ENCODE data around the gene SMARCD2.

SMARCD2 gene

GRCh38 chr17:63832455-63832854, 10.0 kb downstream of the SMARCD2 start:
- TF ChIP-seq GATA3 (IDR thresholded peaks at IDR 0.05; ENCODE audit: low read depth, low read length): no peak
- TF ChIP-seq GATA2 (IDR thresholded peaks at IDR 0.05; ENCODE audit: low read depth, low read length): no peak

GRCh38 chr17:63832014-63832413, 10.5 kb downstream of the SMARCD2 start:
- TF ChIP-seq GATA2 (IDR thresholded peaks at IDR 0.05; ENCODE audit: low read depth, low read length): no peak
- no peak for TF ChIP-seq GATA3 (IDR thresholded peaks at IDR 0.05; ENCODE audit: low read depth, low read length)

GRCh38 chr17:63831505-63831904, 11.0 kb downstream of the SMARCD2 start:
- no peak for TF ChIP-seq GATA2 (IDR thresholded peaks at IDR 0.05; ENCODE audit: low read depth, low read length)
- no peak for TF ChIP-seq GATA3 (IDR thresholded peaks at IDR 0.05; ENCODE audit: low read depth, low read length)

GRCh38 chr17:63830904-63831491, 11.5 kb downstream of the SMARCD2 start:
- TF ChIP-seq GATA2 (IDR thresholded peaks at IDR 0.05; ENCODE audit: low read depth, low read length): no peak
- no peak for TF ChIP-seq GATA3 (IDR thresholded peaks at IDR 0.05; ENCODE audit: low read depth, low read length)

DNA sequence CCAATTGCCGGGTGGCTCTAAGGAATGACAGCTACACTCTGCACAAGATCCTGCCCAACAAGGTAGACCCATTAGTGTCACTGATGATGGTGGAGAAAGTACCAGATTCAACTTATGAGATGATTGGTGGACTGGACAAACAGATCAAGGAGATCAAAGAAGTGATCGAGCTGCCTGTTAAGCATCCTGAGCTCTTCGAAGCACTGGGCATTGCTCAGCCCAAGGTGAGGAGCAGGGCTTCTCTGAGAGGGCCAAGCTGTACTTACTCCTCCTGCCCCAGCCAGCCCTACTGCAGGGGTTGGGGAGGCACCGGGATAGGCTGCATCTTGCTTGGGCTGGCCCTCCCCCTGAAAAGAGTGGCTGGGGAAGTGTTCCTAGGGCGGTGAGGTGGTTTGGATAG, 12.2 kb downstream of the SMARCD2 start:
- no peak for TF ChIP-seq GATA2 (IDR thresholded peaks at IDR 0.05; ENCODE audit: low read depth, low read length)
- TF ChIP-seq GATA3 (IDR thresholded peaks at IDR 0.05; ENCODE audit: low read depth, low read length): no peak

DNA sequence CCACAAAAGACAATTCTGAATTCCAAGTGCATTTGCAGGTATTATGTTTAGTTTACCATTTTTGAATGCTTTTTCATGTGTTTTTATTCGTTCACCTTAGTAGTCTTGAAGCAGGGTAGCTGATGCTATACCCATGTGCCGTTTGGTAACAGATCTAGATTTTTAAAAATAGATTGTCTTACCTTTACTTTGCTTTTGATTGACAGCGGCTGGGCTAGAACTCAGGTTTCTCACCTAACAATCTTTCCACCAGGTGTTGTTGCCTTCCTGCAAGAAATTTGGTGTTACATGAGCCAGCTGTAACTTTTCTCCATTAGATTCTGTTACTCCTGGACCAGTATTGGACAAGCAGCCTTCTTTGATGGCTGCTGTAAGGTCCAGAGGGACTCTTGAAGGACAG, 13.5 kb downstream of the SMARCD2 start:
- no peak for TF ChIP-seq GATA2 (IDR thresholded peaks at IDR 0.05; ENCODE audit: low read depth, low read length)
- no peak for TF ChIP-seq GATA3 (IDR thresholded peaks at IDR 0.05; ENCODE audit: low read depth, low read length)

DNA sequence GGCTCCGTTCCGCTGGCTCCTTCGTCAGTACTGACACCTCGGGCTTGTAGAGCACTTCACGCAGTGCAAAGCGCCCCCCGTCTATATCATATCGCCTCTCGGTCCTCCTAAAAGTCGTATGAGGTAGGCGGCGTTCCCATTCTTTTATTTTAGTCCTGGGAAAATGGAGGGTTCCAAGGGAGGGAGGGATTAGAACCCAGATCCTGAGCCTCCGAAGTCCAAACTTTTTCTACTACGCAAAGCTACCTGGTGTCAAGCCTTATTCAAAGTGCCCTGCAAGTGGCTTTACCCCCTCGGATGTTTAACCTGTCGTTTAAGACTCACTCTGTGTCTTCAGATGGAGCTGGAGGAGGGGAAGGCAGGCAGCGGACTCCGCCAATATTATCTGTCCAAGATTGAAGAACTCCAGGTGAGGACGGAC, 14.7 kb downstream of the SMARCD2 start:
- TF ChIP-seq GATA2 (IDR thresholded peaks at IDR 0.05; ENCODE audit: low read depth, low read length) (no peak), GATA3 (IDR thresholded peaks at IDR 0.05; ENCODE audit: low read depth, low read length) (no peak)

DNA sequence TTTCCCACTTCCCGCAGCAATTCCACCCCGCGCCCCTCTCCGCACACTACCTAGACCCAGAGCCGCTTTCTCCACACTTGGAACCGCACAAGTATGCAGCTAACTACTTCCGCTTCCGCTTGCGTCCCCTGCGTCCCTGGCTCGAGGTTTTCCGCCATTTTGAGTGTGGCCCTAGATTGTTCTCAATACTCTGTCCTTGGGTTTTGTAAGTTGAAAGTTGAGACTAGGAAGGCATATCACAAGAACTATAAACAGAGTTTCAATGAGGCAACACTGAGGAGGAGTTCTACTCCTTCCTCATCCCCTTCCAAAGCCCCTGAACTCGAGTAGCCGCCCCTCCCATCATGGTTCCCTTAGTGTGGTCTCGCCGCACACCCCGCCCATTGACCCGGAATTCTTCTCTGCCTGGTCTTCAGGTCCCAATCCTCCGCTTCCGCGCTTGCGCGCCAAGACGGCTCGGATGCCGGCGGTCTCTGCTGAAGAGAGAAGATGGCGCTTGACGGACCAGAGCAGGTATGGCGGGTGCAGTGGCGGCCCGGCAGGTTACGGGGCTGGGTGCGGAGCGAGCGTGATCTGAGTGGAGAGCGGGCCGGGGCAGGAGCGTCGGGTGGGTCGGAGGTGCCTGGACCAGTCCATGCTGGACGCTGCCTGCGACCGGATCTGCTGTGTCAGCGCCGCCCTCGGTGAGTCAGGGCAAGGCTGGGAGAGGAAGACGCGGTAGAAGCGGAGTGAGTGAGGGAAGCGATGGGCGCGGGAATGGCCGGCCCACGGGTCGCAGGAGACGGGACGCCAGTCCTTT, 15.3 kb downstream of the SMARCD2 start, which contains the start of the genes FTSJ3 and PSMC5:
FTSJ3 (minus strand) TSS at position 662 of the 799 bp plus-strand sequence. CDS start 761 bp downstream, outside the sequence.
PSMC5 (plus strand) TSS at position 430 of the 799 bp plus-strand sequence; CDS start at position 490, 60 bp downstream.
- no peak for TF ChIP-seq GATA2 (IDR thresholded peaks at IDR 0.05; ENCODE audit: low read depth, low read length)
- TF ChIP-seq GATA3 (IDR thresholded peaks at IDR 0.05; ENCODE audit: low read depth, low read length): no peak

- TF ChIP-seq GATA2 (IDR thresholded peaks at IDR 0.05; ENCODE audit: low read depth, low read length) (no peak), GATA3 (IDR thresholded peaks at IDR 0.05; ENCODE audit: low read depth, low read length) (no peak)
Observed at GRCh38 chr17:63826468-63827001, 15.9 kb downstream of the SMARCD2 start.

GRCh38 chr17:63824362-63824761, 18.1 kb downstream of the SMARCD2 start:
- TF ChIP-seq GATA3 (IDR thresholded peaks at IDR 0.05; ENCODE audit: low read depth, low read length): no peak
- TF ChIP-seq GATA2 (IDR thresholded peaks at IDR 0.05; ENCODE audit: low read depth, low read length): no peak

- no peak for TF ChIP-seq GATA2 (IDR thresholded peaks at IDR 0.05; ENCODE audit: low read depth, low read length)
- TF ChIP-seq GATA3 (IDR thresholded peaks at IDR 0.05; ENCODE audit: low read depth, low read length): no peak
Observed at GRCh38 chr17:63823659-63824331, 18.7 kb downstream of the SMARCD2 start.

GRCh38 chr17:63822537-63822936, 19.9 kb downstream of the SMARCD2 start:
- TF ChIP-seq GATA2 (IDR thresholded peaks at IDR 0.05; ENCODE audit: low read depth, low read length): no peak
- TF ChIP-seq GATA3 (IDR thresholded peaks at IDR 0.05; ENCODE audit: low read depth, low read length): no peak

- TF ChIP-seq GATA3 (IDR thresholded peaks at IDR 0.05; ENCODE audit: low read depth, low read length) (no peak), GATA2 (IDR thresholded peaks at IDR 0.05; ENCODE audit: low read depth, low read length) (no peak)
Observed at GRCh38 chr17:63821804-63822203, 20.7 kb downstream of the SMARCD2 start.

- no peak for TF ChIP-seq GATA3 (IDR thresholded peaks at IDR 0.05; ENCODE audit: low read depth, low read length)
- no peak for TF ChIP-seq GATA2 (IDR thresholded peaks at IDR 0.05; ENCODE audit: low read depth, low read length)
Observed at GRCh38 chr17:63820963-63821561, 21.4 kb downstream of the SMARCD2 start.
